ENCODE measurements around the gene PRSS21.

The PRSS21 gene

DNA sequence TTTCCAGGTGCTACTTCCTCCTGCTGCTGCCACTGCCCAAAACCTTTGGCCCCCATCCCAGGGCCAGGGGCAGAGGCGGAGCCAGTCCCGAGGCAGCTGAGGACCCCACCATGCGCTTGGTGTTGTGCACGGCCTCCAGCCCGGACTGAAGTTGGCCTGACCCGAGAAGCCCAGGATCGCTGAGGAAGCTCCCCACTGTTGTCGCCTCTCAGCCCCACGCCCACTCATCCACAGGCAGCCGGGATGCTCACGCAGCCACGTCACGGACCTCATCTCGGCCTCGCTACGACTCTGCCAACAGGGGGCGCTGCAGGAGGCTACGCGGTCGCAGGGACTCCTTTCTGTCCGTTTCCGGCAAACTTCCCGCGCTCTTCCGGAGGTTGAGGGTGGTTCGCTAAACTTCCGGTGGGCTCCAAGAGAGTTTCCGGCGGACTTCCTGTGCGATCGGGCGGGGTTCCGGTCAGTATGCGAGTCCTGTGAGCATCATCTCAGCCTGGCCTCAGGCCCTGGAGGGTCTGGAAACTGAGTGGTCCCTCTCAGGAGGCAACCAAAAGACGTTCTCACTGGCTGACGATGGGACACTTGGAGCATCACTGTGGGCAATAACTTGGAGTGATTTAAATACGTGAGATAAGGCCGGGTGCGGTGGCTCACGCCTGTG lies 25.4 kb downstream of the PRSS21 start:
- peak; percentile 32 to 42 for DNase-seq (ENCODE audit: low read depth in 2 of 2, low spot score in 1 of 2)

DNA sequence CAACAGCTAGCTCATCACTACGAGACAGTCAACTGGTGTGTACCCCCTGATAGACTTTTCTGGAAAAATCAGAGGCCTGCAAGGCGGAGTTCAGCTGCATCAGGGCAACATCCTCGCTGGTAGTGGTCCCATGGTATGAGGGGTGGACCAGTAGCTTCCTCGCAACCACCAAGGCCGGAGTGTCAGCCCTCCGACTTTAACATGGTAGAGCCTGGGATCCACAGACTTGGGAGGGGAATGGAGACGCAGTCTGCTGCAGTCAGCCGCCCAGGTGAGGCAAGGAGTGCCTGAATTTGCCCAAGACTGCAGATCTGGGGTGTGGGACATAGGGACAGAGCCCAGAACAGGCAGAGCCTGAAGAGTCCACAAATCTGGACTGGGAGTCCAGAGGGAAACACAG lies 26.5 kb downstream of the PRSS21 start:
- no peak for DNase-seq (ENCODE audit: low read depth in 2 of 2, low spot score in 1 of 2)

DNA sequence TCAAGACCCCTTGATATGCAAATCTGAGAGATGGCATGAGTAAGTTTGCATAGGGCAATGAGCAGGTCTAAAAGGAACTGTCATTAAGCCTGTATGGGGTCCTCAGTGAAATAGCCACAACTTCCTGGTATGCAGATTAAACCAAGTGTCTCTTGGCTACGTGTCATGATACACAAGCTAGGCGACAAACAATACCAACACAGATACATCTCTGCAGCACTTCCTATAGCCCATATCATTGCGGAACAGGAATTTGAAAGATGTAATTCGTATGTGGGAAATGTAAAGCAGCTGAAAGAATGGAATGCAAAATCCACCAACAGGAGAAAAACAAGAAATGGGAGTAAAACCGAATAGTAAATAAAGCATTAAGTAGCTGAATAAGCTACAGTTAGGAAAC lies 28.1 kb downstream of the PRSS21 start:
- no peak for DNase-seq (ENCODE audit: low read depth in 2 of 2, low spot score in 1 of 2)

DNA sequence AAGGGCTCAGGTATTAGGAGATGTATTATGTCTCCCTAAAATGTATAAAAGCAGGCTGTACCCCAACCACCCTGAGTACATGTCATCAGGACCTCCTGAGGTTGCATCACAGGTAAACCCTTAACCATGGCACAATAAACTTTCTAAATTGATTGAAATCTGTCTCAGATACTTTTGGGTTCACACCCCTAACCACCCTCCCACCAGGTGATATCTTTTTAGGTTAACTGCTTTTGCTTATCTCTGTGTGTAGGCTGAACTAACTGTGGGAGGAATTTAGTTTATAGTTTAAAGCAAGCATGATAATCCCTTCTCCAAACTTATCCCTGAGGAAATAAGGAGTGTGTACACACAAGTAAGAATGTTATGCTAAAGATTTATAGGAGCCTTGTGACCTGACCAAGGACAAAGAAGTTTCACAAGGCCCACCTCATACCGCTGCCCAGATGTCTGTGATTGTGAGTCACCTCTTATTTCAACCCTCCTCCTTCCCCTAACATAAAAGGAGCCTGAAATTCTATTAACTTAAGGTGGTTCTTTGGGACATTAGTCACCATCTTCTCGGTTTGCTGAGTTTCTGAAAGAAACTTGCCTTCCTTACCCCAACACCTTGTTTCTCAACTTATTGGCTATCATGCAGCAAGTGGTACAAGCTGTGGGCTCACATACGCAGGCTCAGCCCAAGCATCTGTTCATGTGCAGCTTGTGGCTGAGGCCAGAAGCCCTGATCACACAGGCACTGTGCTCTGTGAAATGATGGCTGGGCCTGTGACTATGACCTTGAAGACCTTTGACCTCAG lies 29.7 kb downstream of the PRSS21 start:
- DNase-seq (ENCODE audit: low read depth in 2 of 2, low spot score in 1 of 2), result no peak

DNA sequence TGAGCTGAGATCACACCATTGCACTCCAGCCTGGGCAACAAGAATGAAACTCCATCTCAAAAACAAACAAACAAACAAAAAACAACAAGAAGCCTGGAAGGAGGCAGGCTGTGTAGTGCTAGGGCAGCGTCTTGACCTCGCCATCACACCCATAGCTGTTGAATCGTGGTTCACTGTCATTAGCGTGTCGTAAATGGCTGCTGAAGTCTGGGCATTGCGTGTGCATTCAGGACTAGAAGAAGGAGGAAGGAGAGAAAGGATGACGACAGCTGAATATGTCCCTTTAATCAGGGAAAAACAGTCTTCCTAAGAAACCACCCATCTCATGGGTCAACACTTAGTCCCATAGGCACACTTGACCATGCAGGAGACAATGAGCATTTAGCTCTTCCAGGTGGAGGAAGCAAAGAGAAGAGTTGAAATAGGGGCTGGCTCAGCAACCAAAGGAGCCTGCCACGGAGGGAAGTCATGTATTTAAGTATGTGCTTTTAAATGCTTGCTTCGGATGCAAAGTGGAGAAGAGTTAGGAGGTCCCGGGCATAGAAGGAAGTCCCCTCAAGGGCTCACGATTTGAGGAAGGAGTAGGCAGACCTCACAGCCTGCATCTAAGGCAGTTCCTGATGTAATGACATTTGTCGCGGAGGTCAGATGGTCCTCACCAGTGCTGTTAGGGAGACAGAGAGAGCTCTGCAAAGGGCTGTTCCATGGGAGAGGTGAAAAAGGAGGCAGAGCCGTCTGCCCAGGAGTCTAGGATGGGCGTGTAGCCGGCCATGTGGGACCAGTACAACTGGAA lies 32.1 kb downstream of the PRSS21 start:
- DNase-seq (ENCODE audit: low read depth in 2 of 2, low spot score in 1 of 2), result no peak

DNA sequence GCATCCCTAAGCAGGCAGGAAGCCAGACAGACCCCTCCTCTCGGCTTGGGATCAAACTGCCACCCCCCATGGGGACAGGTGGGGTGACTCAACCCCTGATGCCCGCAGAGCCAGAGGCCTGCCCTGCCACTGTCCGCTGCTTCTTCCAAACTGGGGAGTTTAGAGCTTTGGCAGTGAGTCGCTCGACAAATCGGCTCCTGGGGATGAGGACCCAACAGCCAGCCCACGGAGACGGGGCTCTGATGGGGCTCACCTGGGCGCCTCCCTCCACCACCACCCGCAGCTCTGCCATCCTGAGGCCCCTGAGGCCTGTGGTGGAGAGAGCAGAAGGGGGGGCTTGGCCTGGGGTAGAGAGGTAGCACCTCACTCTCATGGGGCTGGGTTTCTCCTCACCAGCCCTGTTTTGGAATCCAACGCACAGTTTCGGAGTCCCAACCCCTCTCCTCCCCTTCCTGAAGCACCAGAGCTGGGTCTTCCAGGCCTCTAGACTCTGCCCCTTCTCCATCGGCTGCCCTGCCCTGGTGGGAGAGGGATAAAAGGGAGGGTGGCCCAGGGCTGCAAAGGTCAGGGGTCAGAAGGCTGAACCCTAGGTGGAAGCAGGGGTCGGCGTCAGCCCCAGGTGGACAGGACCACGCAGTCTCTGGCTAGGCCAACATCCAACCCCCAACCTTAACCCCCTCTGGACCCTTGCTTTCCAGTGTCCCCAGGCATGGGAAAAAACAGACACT lies 35.1 kb downstream of the PRSS21 start:
- no peak for DNase-seq (ENCODE audit: low read depth in 2 of 2, low spot score in 1 of 2)

DNA sequence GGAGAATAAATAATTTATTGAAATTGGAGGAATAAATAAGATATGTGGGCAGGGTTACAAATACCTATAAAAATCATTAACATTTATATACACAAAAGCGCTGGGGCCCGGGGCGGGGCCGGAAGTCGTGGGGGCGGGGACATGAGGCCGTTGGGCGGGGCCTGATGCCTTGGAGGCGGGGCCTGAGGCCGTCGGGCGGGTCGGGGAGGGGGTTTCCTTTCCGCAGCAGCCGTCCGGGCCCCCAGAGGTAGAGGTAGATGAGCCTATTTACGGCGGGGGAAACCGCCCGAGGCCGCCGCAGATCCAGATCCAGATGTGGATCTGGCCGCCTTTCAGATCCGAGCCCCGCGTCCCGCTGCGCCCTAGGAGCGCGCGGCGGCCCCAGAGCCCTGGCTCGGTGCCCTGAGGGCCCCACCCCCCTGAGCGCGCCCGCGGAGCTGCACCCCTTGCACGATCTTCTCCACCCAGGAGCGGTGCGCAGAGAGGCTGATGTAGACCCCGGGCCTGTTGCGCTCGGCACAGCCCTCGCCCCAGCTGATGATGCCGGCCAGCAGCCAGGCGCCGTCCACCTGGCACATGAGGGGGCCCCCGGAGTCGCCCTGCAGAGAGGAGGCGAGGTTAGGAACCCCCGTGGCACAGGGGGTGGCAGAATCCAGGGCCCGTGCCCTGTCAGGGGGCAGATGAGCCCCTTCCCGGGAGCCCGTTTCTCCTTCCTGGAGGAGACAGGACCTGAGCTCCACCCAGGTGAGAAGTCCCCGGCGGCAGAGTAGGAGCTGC lies 35.9 kb downstream of the PRSS21 start:
- DNase-seq (ENCODE audit: low read depth in 2 of 2, low spot score in 1 of 2), result no peak

DNA sequence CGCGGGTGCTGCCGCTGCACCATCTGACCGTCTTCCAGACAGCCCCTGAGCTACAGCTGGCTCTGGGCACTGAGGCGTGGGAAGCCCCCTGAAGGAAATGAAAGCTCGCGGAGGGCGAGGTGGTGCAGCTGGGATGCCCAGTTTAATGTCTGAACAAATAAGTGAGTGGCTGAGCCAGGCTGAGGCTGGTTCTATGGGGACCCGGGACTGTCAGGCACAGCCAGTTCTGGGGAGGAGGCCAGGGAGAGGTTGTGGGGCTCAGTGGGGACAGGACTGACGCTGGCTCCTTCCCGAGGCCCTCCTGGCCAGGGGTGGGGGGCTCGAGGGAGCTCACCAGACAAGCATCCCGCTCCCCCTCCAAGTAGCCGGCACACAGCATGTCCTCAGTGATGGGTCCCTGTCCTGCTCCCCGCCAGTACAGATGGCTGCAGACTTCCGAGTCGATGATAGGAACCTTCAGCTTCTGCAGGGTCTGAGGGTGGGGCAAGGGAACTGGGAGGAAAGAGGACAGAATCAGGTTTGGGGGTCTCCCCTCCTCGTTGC lies 36.6 kb downstream of the PRSS21 start:
- no peak for DNase-seq (ENCODE audit: low read depth in 2 of 2, low spot score in 1 of 2)

DNA sequence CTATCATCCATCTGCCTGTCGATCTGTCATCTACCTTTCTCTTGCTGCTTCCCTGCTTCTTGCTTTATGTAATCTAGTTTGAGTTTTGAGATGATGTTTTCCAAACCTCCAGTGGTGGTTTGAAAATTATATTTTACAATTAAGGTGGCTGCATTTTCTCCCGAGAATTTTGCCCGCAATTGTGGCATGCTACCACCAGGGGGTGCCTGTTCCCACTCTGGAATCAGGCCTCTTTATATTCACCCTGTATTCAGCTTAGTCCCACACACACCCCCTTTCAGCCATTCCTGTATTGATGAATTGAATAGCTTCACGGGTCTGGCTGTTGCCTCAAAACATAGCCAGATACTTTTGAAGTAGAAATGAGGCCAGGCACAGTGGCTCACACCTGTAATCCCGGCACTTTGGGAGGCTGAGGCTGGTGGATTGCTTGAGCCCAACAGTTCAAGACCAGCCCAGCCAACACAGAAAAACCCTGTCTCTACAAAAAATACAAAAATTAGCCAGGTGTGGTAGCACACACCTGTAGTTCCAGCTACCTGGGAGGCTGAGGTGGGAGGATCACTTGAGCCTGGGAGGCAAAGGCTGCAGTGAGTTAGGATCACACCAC lies 37.8 kb downstream of the PRSS21 start:
- no peak for DNase-seq (ENCODE audit: low read depth in 2 of 2, low spot score in 1 of 2)

DNA sequence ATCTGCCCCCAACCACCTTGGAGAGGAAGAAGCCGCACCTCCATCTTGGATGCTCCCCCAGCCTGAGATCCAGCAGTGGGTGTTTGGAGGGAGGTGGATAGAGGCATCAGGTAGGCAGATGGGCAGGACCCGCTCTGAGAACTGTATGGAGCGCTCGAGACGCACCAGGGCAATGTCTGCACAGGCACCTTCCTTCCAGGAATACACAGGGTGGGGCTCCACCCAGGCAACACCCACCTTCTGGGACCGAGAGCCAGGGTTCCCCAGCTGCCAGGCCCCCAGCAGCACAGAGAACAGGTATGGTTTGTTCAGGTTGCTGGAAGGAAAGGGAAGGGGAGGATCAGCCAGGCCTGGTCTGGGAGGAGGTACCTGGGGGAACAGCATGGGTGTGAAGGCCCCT lies 38.5 kb downstream of the PRSS21 start:
- no peak for DNase-seq (ENCODE audit: low read depth in 2 of 2, low spot score in 1 of 2)

DNA sequence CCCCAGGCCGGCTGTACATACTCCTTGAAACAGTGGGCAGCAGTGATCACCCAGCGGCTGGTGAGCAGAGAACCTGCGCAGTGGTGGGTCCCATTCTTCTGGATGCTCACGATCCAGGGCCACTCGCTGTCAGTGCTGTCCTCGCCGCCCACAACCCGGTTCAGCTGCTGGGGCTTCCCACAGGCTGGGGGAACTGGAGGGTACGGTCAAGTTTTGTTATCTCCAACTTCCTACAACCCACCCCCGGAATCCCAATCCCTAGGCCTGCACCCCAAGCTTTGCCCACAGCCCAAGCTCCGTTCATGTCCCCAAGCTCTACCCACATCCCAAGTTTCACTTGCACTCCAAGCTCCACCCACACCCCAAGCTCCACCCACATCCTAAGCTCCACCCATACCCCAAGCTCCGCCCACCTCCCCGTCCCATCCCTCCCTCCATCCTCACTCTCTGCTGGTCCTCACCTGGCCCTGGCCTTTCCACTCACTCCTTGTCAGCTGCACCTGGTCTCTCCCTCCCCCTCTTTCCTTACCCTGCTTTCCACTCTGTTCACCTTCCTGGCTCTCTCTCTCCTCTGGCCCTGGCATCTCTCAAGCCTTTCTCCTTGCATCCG lies 39.1 kb downstream of the PRSS21 start:
- no peak for DNase-seq (ENCODE audit: low read depth in 2 of 2, low spot score in 1 of 2)

DNA sequence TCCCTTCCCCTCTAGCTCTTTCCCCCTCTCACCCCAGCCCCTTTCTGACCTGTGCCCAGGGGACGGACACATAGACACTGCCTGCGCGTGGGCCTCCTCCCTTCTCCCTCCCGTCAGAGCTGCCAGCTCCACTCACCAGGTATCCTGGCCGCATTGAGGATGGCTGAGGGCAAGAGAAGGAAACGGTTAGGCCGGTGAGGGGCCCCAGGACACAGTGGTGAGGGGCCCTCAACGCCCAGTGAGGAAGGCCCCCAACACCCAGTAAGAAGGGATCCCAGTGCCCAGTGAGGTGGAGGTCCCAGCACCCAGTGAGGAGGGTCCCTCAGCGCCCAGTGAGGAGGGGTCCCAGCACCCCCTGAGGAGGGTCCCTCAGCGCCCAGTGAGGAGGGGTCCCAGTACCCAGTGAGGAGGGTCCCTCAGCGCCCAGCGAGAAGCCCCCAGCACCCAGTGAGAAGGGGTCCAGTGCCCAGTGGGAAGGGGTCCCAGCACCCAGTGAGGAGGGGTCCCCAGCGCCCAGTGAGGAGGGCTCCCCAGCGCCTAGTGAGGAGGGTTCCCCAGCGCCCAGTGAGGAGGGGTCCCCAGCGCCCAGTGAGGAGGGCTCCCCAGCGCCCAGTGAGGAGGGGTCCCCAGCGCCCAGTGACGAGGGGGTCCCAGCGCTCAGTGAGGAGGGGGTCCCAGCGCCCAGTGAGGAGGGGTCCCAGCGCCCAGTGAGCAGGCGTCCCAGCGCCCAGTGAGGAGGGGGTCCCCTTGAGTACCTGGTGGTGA lies 39.8 kb downstream of the PRSS21 start:
- no peak for DNase-seq (ENCODE audit: low read depth in 2 of 2, low spot score in 1 of 2)

DNA sequence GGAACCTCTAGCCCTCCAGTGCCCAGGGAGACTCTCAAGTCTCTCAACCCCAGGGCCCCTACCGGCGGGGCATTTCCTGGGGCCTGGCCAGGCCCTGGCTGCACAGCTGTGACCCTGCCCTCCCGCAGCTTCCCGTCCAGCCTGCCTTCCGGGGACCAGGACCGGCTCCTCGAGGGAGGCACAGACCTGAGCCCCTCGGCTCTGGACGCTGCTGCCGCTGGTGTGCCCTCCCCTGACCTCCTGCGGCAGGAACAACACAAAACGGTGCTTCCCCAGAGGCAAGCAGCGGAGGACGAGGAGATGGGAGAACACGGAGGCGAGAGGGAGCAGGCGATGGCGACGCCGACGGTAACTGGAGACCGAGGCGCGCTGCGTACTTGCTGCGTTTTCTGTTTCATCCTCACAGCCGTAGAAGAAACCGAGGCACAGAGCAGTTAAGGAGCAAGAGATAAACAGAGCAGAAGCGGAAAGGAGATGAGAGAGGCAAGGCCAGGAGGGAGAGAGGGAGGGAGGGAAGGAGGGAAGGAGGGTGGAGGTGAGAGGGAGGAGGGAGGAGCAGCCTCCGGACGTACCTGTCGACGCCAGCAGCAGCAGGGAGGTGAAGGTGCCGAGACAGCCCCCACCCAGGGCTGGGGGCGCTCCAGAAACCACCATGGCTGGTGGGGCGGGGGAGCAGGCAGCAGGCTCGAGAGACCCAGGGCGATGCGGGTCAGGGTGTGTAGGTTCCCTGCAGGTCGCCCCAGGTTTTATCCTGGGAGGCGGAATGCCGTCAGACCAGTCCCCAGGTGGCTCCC lies 40.6 kb downstream of the PRSS21 start, which contains the start of gene PRSS22:
Gene PRSS22, minus strand, starts transcription at position 720 of the 794 bp plus-strand sequence. Its CDS starts 66 bp downstream, at position 654.
- DNase-seq (ENCODE audit: low read depth in 2 of 2, low spot score in 1 of 2), result no peak

DNA sequence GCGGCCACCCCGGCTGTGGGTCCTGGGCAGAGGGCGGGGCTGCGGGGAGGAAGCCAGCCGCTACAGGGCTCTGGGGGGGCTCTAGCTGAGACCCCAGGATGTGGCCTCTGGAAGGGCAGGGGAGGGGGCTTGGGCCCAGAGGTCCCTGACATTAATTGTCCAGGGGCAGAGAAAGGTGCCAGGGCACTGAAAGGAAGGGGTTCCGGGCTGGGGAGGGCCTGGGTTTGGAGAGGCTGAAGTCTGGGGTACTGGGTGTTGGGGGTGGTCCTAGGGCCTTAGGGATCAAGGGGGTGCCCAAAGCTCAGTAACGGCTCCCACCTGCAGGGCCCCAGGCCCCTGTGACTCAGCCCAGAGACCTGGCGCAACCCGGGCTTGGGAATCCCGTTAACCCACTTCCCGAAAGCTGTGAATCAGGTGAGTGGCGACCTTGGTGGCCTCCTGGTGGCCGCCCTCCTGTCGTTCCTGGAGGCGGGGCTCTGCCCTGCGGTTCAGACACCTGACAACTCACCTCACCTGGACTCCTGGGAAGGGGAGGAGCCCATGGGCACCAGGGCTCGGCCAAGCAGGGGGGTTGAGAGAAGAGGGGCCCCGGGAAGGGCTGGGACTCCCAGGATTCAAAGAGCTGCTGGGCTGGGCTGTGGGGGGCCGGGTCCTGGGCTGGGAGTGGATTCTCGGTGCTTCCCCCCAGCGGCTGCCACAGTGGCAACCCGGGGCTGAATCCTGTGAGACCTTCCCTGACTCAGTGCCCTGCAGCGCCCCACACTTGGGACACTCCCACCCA lies 41.4 kb downstream of the PRSS21 start:
- no peak for DNase-seq (ENCODE audit: low read depth in 2 of 2, low spot score in 1 of 2)

DNA sequence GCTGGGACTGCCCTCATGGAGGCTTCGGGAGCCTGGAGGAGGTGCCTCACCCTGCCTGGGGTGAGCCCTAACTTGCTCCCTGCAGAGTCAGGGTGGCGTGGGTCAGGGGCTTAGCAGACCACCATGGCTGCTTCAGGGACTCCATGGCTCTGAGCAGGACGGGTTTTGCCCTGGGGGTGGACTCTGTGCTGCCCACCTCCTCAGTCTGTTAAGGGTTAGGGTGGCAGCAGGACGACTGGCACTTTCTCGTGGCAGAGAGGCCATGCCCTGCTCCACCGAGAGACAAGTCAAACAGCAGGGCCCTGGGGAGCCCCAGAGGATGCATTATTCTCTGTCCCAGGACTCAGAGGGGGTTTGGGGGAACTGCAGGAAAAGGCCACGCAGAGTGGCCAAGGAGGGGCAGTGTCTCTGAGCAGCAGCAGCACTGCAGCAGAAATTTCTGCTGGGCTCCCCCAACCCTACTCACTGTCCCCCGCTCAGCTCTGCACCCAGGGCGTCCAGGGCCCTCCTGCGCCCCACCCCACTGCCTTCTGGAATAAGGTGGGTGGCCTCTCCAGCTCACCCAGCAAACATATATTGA lies 42.7 kb downstream of the PRSS21 start:
- DNase-seq (ENCODE audit: low read depth in 2 of 2, low spot score in 1 of 2), result no peak

DNA sequence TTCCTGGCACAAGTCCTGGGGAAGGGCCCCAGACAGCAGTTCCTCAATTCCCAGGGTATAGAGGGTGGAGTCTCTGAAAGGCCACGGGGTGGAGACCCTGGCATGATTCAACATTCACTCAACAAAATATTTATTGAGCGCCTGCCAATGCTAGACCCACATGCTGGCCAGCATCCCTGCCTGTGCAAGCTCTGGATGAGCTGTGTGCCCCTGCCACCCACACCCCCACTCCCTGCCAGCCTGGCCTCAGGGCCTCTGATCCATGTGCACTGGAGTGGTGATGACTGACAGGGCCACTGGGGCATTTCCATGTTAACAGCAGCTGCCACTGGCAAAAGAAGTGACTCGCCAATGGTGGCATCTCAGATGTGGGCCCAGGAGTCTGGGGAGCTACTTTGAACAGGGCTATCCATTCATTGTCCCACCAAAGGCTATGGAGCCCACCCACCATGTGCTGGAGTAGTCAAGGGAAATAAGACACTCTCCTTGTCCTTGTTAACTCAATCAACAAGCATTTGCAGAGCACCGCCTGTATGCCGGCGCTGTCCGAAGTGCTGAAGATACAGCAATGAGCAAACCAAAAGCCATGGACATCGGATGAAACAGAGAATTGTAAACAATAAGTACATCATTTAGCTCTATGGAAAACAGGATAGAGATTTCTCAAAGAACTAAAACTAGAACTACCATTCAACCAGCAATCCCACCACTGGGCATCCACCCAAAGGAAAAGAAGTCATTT lies 44.0 kb downstream of the PRSS21 start:
- DNase-seq (ENCODE audit: low read depth in 2 of 2, low spot score in 1 of 2), result no peak

All from stimulated activated CD8-positive, alpha-beta memory T cell treated with anti-CD3 and anti-CD28 coated beads, Interleukin-4, amount 100 ng/mL, for 4 hours (primary cell).